ENCODE measurements around the gene MYO5B. TPM values are rescaled to one million over a fixed set of nuclear protein-coding genes. Genes with fewer than 3 reads are reported as not detected.

Gene MYO5B
- polyA plus RNA-seq, 1 donor (not counting 4 experiments of a cell fraction or from before 2014, with no cell fraction given), result 6.8 TPM

- DNase-seq (ENCODE audit: low read depth, low spot score) (no peak), FAIRE-seq (no peak)
- H3K79me2 ChIP-seq (ENCODE audit: control insufficient read depth, insufficient read depth, low read length), result no peaks in the 10 kb centered on the region
Observed at GRCh38 chr18:50181590-50181989, 13.4 kb downstream of the MYO5B start.

GRCh38 chr18:50179465-50179864, 15.5 kb downstream of the MYO5B start:
- FAIRE-seq, result no peak
- Histone ChIP-seq H3K4me1 (ENCODE audit: control insufficient read depth, extremely low read depth, insufficient read depth, low read length) (peaks cover 7% of the 10 kb centered on the region), H3K79me2 (ENCODE audit: control insufficient read depth, insufficient read depth, low read length) (no peaks in the 10 kb centered on the region), H4K20me1 (ENCODE audit: control insufficient read depth, extremely low read depth, insufficient read depth, low read length) (no peaks in the 10 kb centered on the region), H3K9me3 (ENCODE audit: control insufficient read depth, low read depth, low read length) (no peaks in the 10 kb centered on the region), H3K27ac (ENCODE audit: control insufficient read depth, insufficient read depth, low read length) (no peak overlapping the region), H3K36me3 (ENCODE audit: control insufficient read depth in 2 of 2, extremely low read depth in 1 of 2, insufficient read depth in 2 of 2, low read length in 2 of 2) (no peaks in the 10 kb centered on the region), H3K9me1 (ENCODE audit: control insufficient read depth, extremely low read depth, insufficient read depth, low read length) (no peaks in the 10 kb centered on the region), H3K9ac (ENCODE audit: control insufficient read depth, extremely low read depth, insufficient read depth, low read length) (no peak overlapping the region), H3K27me3 (ENCODE audit: control insufficient read depth, extremely low read depth, insufficient read depth, low read length) (peaks cover 9% of the 10 kb centered on the region), H2AFZ (ENCODE audit: control insufficient read depth, low read length) (no peak overlapping the region), H3K4me3 (ENCODE audit: control insufficient read depth in 2 of 3, extremely low read depth in 1 of 3, insufficient read depth in 2 of 3, low read depth in 1 of 3, low read length in 3 of 3) (no peak overlapping the region), H3K4me2 (ENCODE audit: control insufficient read depth, extremely low read depth, insufficient read depth, low read depth, low read length) (no peak overlapping the region)
- dilution Hi-C loops (cut with MboI; ENCODE audit: extremely low pct_ligation_motif_present, low sequenced_read_pairs), result no loop called here
- no peak for DNase-seq (ENCODE audit: low read depth, low spot score)
- TF ChIP-seq CTCF (optimal IDR thresholded peaks at IDR 0.05 in 1 of 3, IDR thresholded peaks at IDR 0.05 in 1 of 3, conservative IDR thresholded peaks at IDR 0.05 in 1 of 3; ENCODE audit: extremely low read depth in 1 of 3, insufficient read depth in 2 of 3, low read length in 3 of 3), result no peak
- TF ChIP-seq EZH2 (IDR thresholded peaks at IDR 0.05; ENCODE audit: low read length), result no peak

More at GRCh38 chr18:50181590-50181989, 13.4 kb downstream of the MYO5B start:
- no peaks in the 10 kb centered on the region for H3K9me3 ChIP-seq (ENCODE audit: control insufficient read depth, low read depth, low read length)
- no peaks in the 10 kb centered on the region for H3K9me1 ChIP-seq (ENCODE audit: control insufficient read depth, extremely low read depth, insufficient read depth, low read length)
- H3K4me3 ChIP-seq (ENCODE audit: control insufficient read depth in 2 of 3, extremely low read depth in 1 of 3, insufficient read depth in 2 of 3, low read depth in 1 of 3, low read length in 3 of 3), result no peak overlapping the region
- H3K4me2 ChIP-seq (ENCODE audit: control insufficient read depth, extremely low read depth, insufficient read depth, low read depth, low read length), result no peak overlapping the region
- peaks cover 7% of the 10 kb centered on the region for H3K4me1 ChIP-seq (ENCODE audit: control insufficient read depth, extremely low read depth, insufficient read depth, low read length)
- no peaks in the 10 kb centered on the region for H3K36me3 ChIP-seq (ENCODE audit: control insufficient read depth in 2 of 2, extremely low read depth in 1 of 2, insufficient read depth in 2 of 2, low read length in 2 of 2)
- peaks cover 6% of the 10 kb centered on the region for H3K27me3 ChIP-seq (ENCODE audit: control insufficient read depth, extremely low read depth, insufficient read depth, low read length)
- H2AFZ ChIP-seq (ENCODE audit: control insufficient read depth, low read length), result no peak overlapping the region
- H4K20me1 ChIP-seq (ENCODE audit: control insufficient read depth, extremely low read depth, insufficient read depth, low read length), result no peaks in the 10 kb centered on the region
- no peak overlapping the region for H3K9ac ChIP-seq (ENCODE audit: control insufficient read depth, extremely low read depth, insufficient read depth, low read length)
- dilution Hi-C loops (cut with MboI; ENCODE audit: extremely low pct_ligation_motif_present, low sequenced_read_pairs), result no loop called here
- no peak overlapping the region for H3K27ac ChIP-seq (ENCODE audit: control insufficient read depth, insufficient read depth, low read length)
- TF ChIP-seq CTCF (optimal IDR thresholded peaks at IDR 0.05 in 1 of 3, IDR thresholded peaks at IDR 0.05 in 1 of 3, conservative IDR thresholded peaks at IDR 0.05 in 1 of 3; ENCODE audit: extremely low read depth in 1 of 3, insufficient read depth in 2 of 3, low read length in 3 of 3) (no peak), EZH2 (IDR thresholded peaks at IDR 0.05; ENCODE audit: low read length) (no peak)

Measured in keratinocyte (primary cell).